ENCODE results near the gene CTSD. TPM values are rescaled to one million over a fixed set of nuclear protein-coding genes. Genes with fewer than 3 reads are reported as not detected.
A peak's percentile ranks its signal among the peaks of the same experiment; 100 is the strongest.

CTSD gene
- total RNA-seq, 2 donors from 2014 or later: 1,016 to 1,279 TPM

GRCh38 chr11:1749395-1750351, 14.1 kb downstream of the CTSD start:
- ATAC-seq (peak; percentile 14), DNase-seq (no peak)
- intact Hi-C loops (cut with DNase I, micrococcal nuclease): no loop called here

- intact Hi-C loops (cut with DNase I, micrococcal nuclease): no loop called here
- ATAC-seq: no peak
- no peak for DNase-seq
These were observed 14.9 kb downstream of the CTSD start for GRCh38 chr11:1748636-1749394.

GRCh38 chr11:1747753-1748635, 15.7 kb downstream of the CTSD start:
- ATAC-seq (no peak), DNase-seq (no peak)
- intact Hi-C loops (cut with DNase I, micrococcal nuclease): no loop called here

GRCh38 chr11:1746956-1747752, 16.6 kb downstream of the CTSD start:
- ATAC-seq (no peak), DNase-seq (no peak)
- intact Hi-C loops (cut with DNase I, micrococcal nuclease): no loop called here

- intact Hi-C loops (cut with DNase I, micrococcal nuclease): no loop called here
- ATAC-seq: no peak
- peak in 1 of 2 donors; percentile 40 for DNase-seq
These were observed 17.2 kb downstream of the CTSD start for GRCh38 chr11:1746511-1746931.

GRCh38 chr11:1745701-1746320, 17.9 kb downstream of the CTSD start:
- intact Hi-C loops (cut with DNase I, micrococcal nuclease): no loop called here
- ATAC-seq (no peak), DNase-seq (no peak)

- ATAC-seq: no peak
- intact Hi-C loops (cut with DNase I, micrococcal nuclease): no loop called here
- DNase-seq: no peak
These were observed 18.6 kb downstream of the CTSD start for GRCh38 chr11:1744891-1745700.

- DNase-seq: no peak
- intact Hi-C loops (cut with DNase I, micrococcal nuclease): no loop called here
- ATAC-seq: no peak
These were observed 19.4 kb downstream of the CTSD start for GRCh38 chr11:1744137-1744886.

- no peak for ATAC-seq
- no peak for DNase-seq
- intact Hi-C loops (cut with DNase I, micrococcal nuclease): no loop called here
These were observed 20.1 kb downstream of the CTSD start for GRCh38 chr11:1743585-1744136.

GRCh38 chr11:1742869-1743584, 20.7 kb downstream of the CTSD start:
- intact Hi-C loops (cut with DNase I, micrococcal nuclease): no loop called here
- DNase-seq (no peak), ATAC-seq (no peak)

GRCh38 chr11:1742371-1742770, 21.4 kb downstream of the CTSD start:
- DNase-seq: no peak
- no peak for ATAC-seq
- intact Hi-C loops (cut with DNase I, micrococcal nuclease): no loop called here

- DNase-seq (no peak), ATAC-seq (no peak)
- intact Hi-C loops (cut with DNase I, micrococcal nuclease): no loop called here
These were observed 22.0 kb downstream of the CTSD start for GRCh38 chr11:1741741-1742140.

- intact Hi-C loops (cut with DNase I, micrococcal nuclease): no loop called here
- ATAC-seq (no peak), DNase-seq (no peak)
These were observed 22.8 kb downstream of the CTSD start for GRCh38 chr11:1740786-1741530.

GRCh38 chr11:1739576-1739975, 24.2 kb downstream of the CTSD start:
- ATAC-seq (no peak), DNase-seq (peak in 1 of 2 donors; percentile 15)
- intact Hi-C loops (cut with DNase I, micrococcal nuclease): no loop called here

GRCh38 chr11:1738380-1738779, 25.3 kb downstream of the CTSD start:
- DNase-seq (no peak), ATAC-seq (no peak)
- intact Hi-C loops (cut with DNase I, micrococcal nuclease): no loop called here
